K562 (cell line): ENCODE results near the gene LGR6. TPM values are rescaled to one million over a fixed set of nuclear protein-coding genes. Genes with fewer than 3 reads are reported as not detected.

Source experiments
- polyA plus RNA-seq, 8 experiments: library from polyadenylated mRNA; depleted of rRNA in 4 of 8; stranded (reverse) in 5 of 8; unstranded in 3 of 8; fragments of >200 nt; fragmentation: Nextera tagmentation in 2 of 8; fragmentation: Illumina TruSeq in 1 of 8; extraction: Ambion mirVana in 2 of 8; extraction: Trizol in 1 of 8; gene quantifications; 2 replicates each; pipeline versions ENCODE4 v1.2.1 to v1.2.3, GENCODE V29; 2011 to 2014; ENCODE audit warnings: inconsistent platforms in 1 of 8, missing spikeins in 1 of 8
- total RNA-seq, 7 experiments: library from RNA; depleted of rRNA in 6 of 7; stranded (reverse); fragments of >200 nt in 6 of 7; fragmentation: Illumina TruSeq in 2 of 7; extraction: Trizol in 2 of 7; gene quantifications; 2 replicates each; pipeline versions ENCODE4 v1.2.1 to v1.2.3, GENCODE V29; 2011 to 2021; ENCODE audit warnings: low replicate concordance in 1 of 7

LGR6 gene
- total and polyA plus RNA-seq, 9 of the 15 experiments (the other 6 are each of a cell fraction or from before 2014, with no cell fraction given): 0.01 to 0.54 (median 0.17) TPM; not detected in 1

Other genes with a start within 250 kb of the LGR6 start
Only the 7 nearest of the 9 such genes appear.
- gene RNPEP, start 211.2 kb upstream of the LGR6 start, total RNA-seq (2014; rRNA removed): 64.4 and 76.9 TPM in 2 replicates
- gene RNPEP, start 211.2 kb upstream of the LGR6 start, total RNA-seq (2014; rRNA removed; fragmentation: Illumina TruSeq; extraction: Trizol): 51.4 and 56.3 TPM in 2 replicates
- gene RNPEP, start 211.2 kb upstream of the LGR6 start, total RNA-seq (2015; rRNA removed; fragmentation: Illumina TruSeq; extraction: Trizol): 61.6 and 63.4 TPM in 2 replicates
- 85.1 and 85.9 TPM in 2 replicates for gene RNPEP, start 211.2 kb upstream of the LGR6 start, total RNA-seq (2021)
- 47.7 and 102 TPM in 2 replicates for gene RNPEP, start 211.2 kb upstream of the LGR6 start, polyA plus RNA-seq (2011; rRNA removed)
- gene RNPEP, start 211.2 kb upstream of the LGR6 start, polyA plus RNA-seq (2014; fragmentation: Illumina TruSeq; extraction: Trizol): 119 and 131 TPM in 2 replicates
- 10 to 100 TPM; 27.5 to 35.1 TPM for gene RNPEP, start 211.2 kb upstream of the LGR6 start, polyA plus RNA-seq (2014; fragmentation: Nextera tagmentation; extraction: Ambion mirVana)
- gene RNPEP, start 211.2 kb upstream of the LGR6 start, polyA plus RNA-seq (2014; rRNA removed): 63.5 and 70.8 TPM in 2 replicates
- gene ELF3, start 183.2 kb upstream of the LGR6 start, total RNA-seq (2014; rRNA removed): 0.16 TPM in 1 of 2 replicates, not detected in the other
- gene ELF3, start 183.2 kb upstream of the LGR6 start, total RNA-seq (2014; rRNA removed; fragmentation: Illumina TruSeq; extraction: Trizol): 0.07 TPM in 1 of 2 replicates, not detected in the other
- 0.07 and 0.15 TPM in 2 replicates for gene ELF3, start 183.2 kb upstream of the LGR6 start, total RNA-seq (2015; rRNA removed; fragmentation: Illumina TruSeq; extraction: Trizol)
- gene ELF3, start 183.2 kb upstream of the LGR6 start, total RNA-seq (2021): 0.63 and 1.2 TPM in 2 replicates
- 0.47 and 0.87 TPM in 2 replicates for gene ELF3, start 183.2 kb upstream of the LGR6 start, polyA plus RNA-seq (2011; rRNA removed)
- 0.15 TPM in 1 of 2 replicates, not detected in the other for gene ELF3, start 183.2 kb upstream of the LGR6 start, polyA plus RNA-seq (2014; fragmentation: Illumina TruSeq; extraction: Trizol)
- not detected for gene ELF3, start 183.2 kb upstream of the LGR6 start, polyA plus RNA-seq (2014; fragmentation: Nextera tagmentation; extraction: Ambion mirVana)
- 0.03 TPM in 1 of 2 replicates, not detected in the other for gene ELF3, start 183.2 kb upstream of the LGR6 start, polyA plus RNA-seq (2014; rRNA removed)
- not detected in 2 replicates for gene GPR37L1, start 70.9 kb upstream of the LGR6 start, total RNA-seq (2014; rRNA removed)
- not detected in 2 replicates for gene GPR37L1, start 70.9 kb upstream of the LGR6 start, total RNA-seq (2014; rRNA removed; fragmentation: Illumina TruSeq; extraction: Trizol)
- not detected in 2 replicates for gene GPR37L1, start 70.9 kb upstream of the LGR6 start, total RNA-seq (2015; rRNA removed; fragmentation: Illumina TruSeq; extraction: Trizol)
- not detected in 2 replicates for gene GPR37L1, start 70.9 kb upstream of the LGR6 start, total RNA-seq (2021)
- gene GPR37L1, start 70.9 kb upstream of the LGR6 start, polyA plus RNA-seq (2011; rRNA removed): 0.01 TPM in 1 of 2 replicates, not detected in the other
- not detected in 2 replicates for gene GPR37L1, start 70.9 kb upstream of the LGR6 start, polyA plus RNA-seq (2014; fragmentation: Illumina TruSeq; extraction: Trizol)
- gene GPR37L1, start 70.9 kb upstream of the LGR6 start, polyA plus RNA-seq (2014; fragmentation: Nextera tagmentation; extraction: Ambion mirVana): not detected
- not detected in 2 replicates for gene GPR37L1, start 70.9 kb upstream of the LGR6 start, polyA plus RNA-seq (2014; rRNA removed)
- gene ARL8A, start 49.1 kb upstream of the LGR6 start, total RNA-seq (2014; rRNA removed): 13.1 and 21.8 TPM in 2 replicates
- gene ARL8A, start 49.1 kb upstream of the LGR6 start, total RNA-seq (2014; rRNA removed; fragmentation: Illumina TruSeq; extraction: Trizol): 7.9 and 9.2 TPM in 2 replicates
- 11.1 and 11.8 TPM in 2 replicates for gene ARL8A, start 49.1 kb upstream of the LGR6 start, total RNA-seq (2015; rRNA removed; fragmentation: Illumina TruSeq; extraction: Trizol)
- 19.1 and 22.7 TPM in 2 replicates for gene ARL8A, start 49.1 kb upstream of the LGR6 start, total RNA-seq (2021)
- 27.3 and 58.1 TPM in 2 replicates for gene ARL8A, start 49.1 kb upstream of the LGR6 start, polyA plus RNA-seq (2011; rRNA removed)
- 11.4 and 15.9 TPM in 2 replicates for gene ARL8A, start 49.1 kb upstream of the LGR6 start, polyA plus RNA-seq (2014; fragmentation: Illumina TruSeq; extraction: Trizol)
- gene ARL8A, start 49.1 kb upstream of the LGR6 start, polyA plus RNA-seq (2014; fragmentation: Nextera tagmentation; extraction: Ambion mirVana): under 1 TPM; 0.17 to 0.32 TPM
- 15.3 and 15.6 TPM in 2 replicates for gene ARL8A, start 49.1 kb upstream of the LGR6 start, polyA plus RNA-seq (2014; rRNA removed)
- 121 and 126 TPM in 2 replicates for gene PTPN7, start 33.2 kb upstream of the LGR6 start, total RNA-seq (2014; rRNA removed)
- 61.7 and 65.6 TPM in 2 replicates for gene PTPN7, start 33.2 kb upstream of the LGR6 start, total RNA-seq (2014; rRNA removed; fragmentation: Illumina TruSeq; extraction: Trizol)
- gene PTPN7, start 33.2 kb upstream of the LGR6 start, total RNA-seq (2015; rRNA removed; fragmentation: Illumina TruSeq; extraction: Trizol): 116 and 120 TPM in 2 replicates
- 112 and 139 TPM in 2 replicates for gene PTPN7, start 33.2 kb upstream of the LGR6 start, total RNA-seq (2021)
- gene PTPN7, start 33.2 kb upstream of the LGR6 start, polyA plus RNA-seq (2011; rRNA removed): 80.7 and 176 TPM in 2 replicates
- gene PTPN7, start 33.2 kb upstream of the LGR6 start, polyA plus RNA-seq (2014; fragmentation: Illumina TruSeq; extraction: Trizol): 144 and 189 TPM in 2 replicates
- 10 to 100 TPM; 18.7 to 19.8 TPM for gene PTPN7, start 33.2 kb upstream of the LGR6 start, polyA plus RNA-seq (2014; fragmentation: Nextera tagmentation; extraction: Ambion mirVana)
- 123 and 128 TPM in 2 replicates for gene PTPN7, start 33.2 kb upstream of the LGR6 start, polyA plus RNA-seq (2014; rRNA removed)
- 98.8 and 112 TPM in 2 replicates for gene UBE2T, start 148.1 kb downstream of the LGR6 start, total RNA-seq (2014; rRNA removed)
- gene UBE2T, start 148.1 kb downstream of the LGR6 start, total RNA-seq (2014; rRNA removed; fragmentation: Illumina TruSeq; extraction: Trizol): 168 and 186 TPM in 2 replicates
- 118 and 125 TPM in 2 replicates for gene UBE2T, start 148.1 kb downstream of the LGR6 start, total RNA-seq (2015; rRNA removed; fragmentation: Illumina TruSeq; extraction: Trizol)
- gene UBE2T, start 148.1 kb downstream of the LGR6 start, total RNA-seq (2021): 91.4 and 94.6 TPM in 2 replicates
- gene UBE2T, start 148.1 kb downstream of the LGR6 start, polyA plus RNA-seq (2011; rRNA removed): 320 and 356 TPM in 2 replicates
- gene UBE2T, start 148.1 kb downstream of the LGR6 start, polyA plus RNA-seq (2014; fragmentation: Illumina TruSeq; extraction: Trizol): 197 and 225 TPM in 2 replicates
- gene UBE2T, start 148.1 kb downstream of the LGR6 start, polyA plus RNA-seq (2014; fragmentation: Nextera tagmentation; extraction: Ambion mirVana): 100 to 1,000 TPM; 388 to 438 TPM
- 168 and 181 TPM in 2 replicates for gene UBE2T, start 148.1 kb downstream of the LGR6 start, polyA plus RNA-seq (2014; rRNA removed)
- 6.9 and 7.8 TPM in 2 replicates for gene PPP1R12B, start 154.9 kb downstream of the LGR6 start, total RNA-seq (2014; rRNA removed)
- gene PPP1R12B, start 154.9 kb downstream of the LGR6 start, total RNA-seq (2014; rRNA removed; fragmentation: Illumina TruSeq; extraction: Trizol): 15.3 and 16.9 TPM in 2 replicates
- gene PPP1R12B, start 154.9 kb downstream of the LGR6 start, total RNA-seq (2015; rRNA removed; fragmentation: Illumina TruSeq; extraction: Trizol): 12.0 and 16.5 TPM in 2 replicates
- 15.6 and 17.9 TPM in 2 replicates for gene PPP1R12B, start 154.9 kb downstream of the LGR6 start, total RNA-seq (2021)
- gene PPP1R12B, start 154.9 kb downstream of the LGR6 start, polyA plus RNA-seq (2011; rRNA removed): 13.6 and 15.7 TPM in 2 replicates
- 9.7 and 14.0 TPM in 2 replicates for gene PPP1R12B, start 154.9 kb downstream of the LGR6 start, polyA plus RNA-seq (2014; fragmentation: Illumina TruSeq; extraction: Trizol)
- 1 to 10 TPM in 1 of 2 experiments, under 1 TPM in 1; 0.73 to 1.1 TPM for gene PPP1R12B, start 154.9 kb downstream of the LGR6 start, polyA plus RNA-seq (2014; fragmentation: Nextera tagmentation; extraction: Ambion mirVana)
- 6.9 and 7.9 TPM in 2 replicates for gene PPP1R12B, start 154.9 kb downstream of the LGR6 start, polyA plus RNA-seq (2014; rRNA removed)